ENCODE results near the gene PCCA. TPM values are rescaled to one million over a fixed set of nuclear protein-coding genes. Genes with fewer than 3 reads are reported as not detected.
"Not testable (repeated sequence)": the region's sequence is repeated elsewhere in the genome, so short reads cannot be mapped to it uniquely, and the experiment has no call there.

PCCA gene
- total RNA-seq, 1 experiment from 2014 or later: 39.9 TPM

GRCh38 chr13:100274942-100275506 lies 186.1 kb downstream of the PCCA start:
- POLR2A ChIA-PET: no interaction called here
- Histone ChIP-seq H3K4me3 (ENCODE audit: low read depth, low read length) (no peak overlapping the region), H3K4me1 (0 out of 2 replicates have a peak, but pooled peaks cover 5% of the 10 kb centered on the region), H3K27me3 (replicated peaks; ENCODE audit: control insufficient read depth, insufficient read depth, low read length) (no peaks in the 10 kb centered on the region), H3K36me3 (ENCODE audit: control insufficient read depth, insufficient read depth, low read length) (no peaks in the 10 kb centered on the region), H3K9me3 (no peaks in the 10 kb centered on the region)
- H3K27me3 Mint-ChIP-seq (ENCODE audit: insufficient read depth, unreplicated experiment): no peaks in the 10 kb centered on the region
- no peaks in the 10 kb centered on the region for H3K9me3 Mint-ChIP-seq (ENCODE audit: unreplicated experiment)
- no peaks in the 10 kb centered on the region for H3K36me3 Mint-ChIP-seq (ENCODE audit: insufficient read depth, unreplicated experiment)
- DNase-seq: no peak
- TF ChIP-seq CTCF (IDR thresholded peaks at IDR 0.05; ENCODE audit: insufficient read depth in 1 of 2, low read depth in 1 of 2, low read length in 1 of 2, severe bottlenecking in 1 of 2, unreplicated experiment in 1 of 2): no peak
- H3K27ac Mint-ChIP-seq (ENCODE audit: unreplicated experiment): no peak overlapping the region
- H3K4me3 Mint-ChIP-seq (ENCODE audit: unreplicated experiment): no peak overlapping the region
- CTCF ChIA-PET: no interaction called here
- peaks cover 18% of the 10 kb centered on the region for H3K4me1 Mint-ChIP-seq (ENCODE audit: low read depth, unreplicated experiment)
- intact Hi-C loops (cut with micrococcal nuclease; ENCODE audit: unreplicated experiment): no loop called here
- BruUV-seq (replicated peaks): no TSS peak

GRCh38 chr13:100275746-100276145 lies 186.9 kb downstream of the PCCA start:
- H3K9me3 Mint-ChIP-seq (ENCODE audit: unreplicated experiment): no peaks in the 10 kb centered on the region
- BruUV-seq (replicated peaks): no TSS peak
- CTCF ChIA-PET: no interaction called here

DNA sequence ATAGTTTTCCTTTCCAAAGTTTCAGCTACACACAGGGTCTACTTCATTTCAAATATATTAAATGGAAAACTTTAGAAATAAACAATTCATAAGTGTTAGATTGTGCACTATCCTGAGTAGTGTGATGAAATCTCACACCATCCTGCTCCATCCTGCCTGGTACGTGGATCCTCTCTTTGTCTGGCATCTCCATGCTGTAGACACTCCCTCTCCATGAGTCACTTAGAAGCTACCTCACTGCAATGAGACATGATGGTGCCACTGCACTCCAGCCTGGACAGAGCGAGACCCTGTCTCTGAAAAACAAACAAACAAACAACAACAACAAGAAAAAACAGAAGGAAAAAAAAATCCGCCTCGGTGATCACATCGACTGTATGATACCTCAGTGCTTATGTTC lies 191.8 kb downstream of the PCCA start:
- POLR2A ChIA-PET: no interaction called here
- BruUV-seq (replicated peaks): no TSS peak
- CTCF ChIA-PET: no interaction called here

More at GRCh38 chr13:100275746-100276145, 186.9 kb downstream of the PCCA start:
- peaks cover 18% of the 10 kb centered on the region for H3K4me1 Mint-ChIP-seq (ENCODE audit: low read depth, unreplicated experiment)
- H3K4me3 Mint-ChIP-seq (ENCODE audit: unreplicated experiment): no peak overlapping the region
- Histone ChIP-seq H3K9me3 (no peaks in the 10 kb centered on the region), H3K36me3 (ENCODE audit: control insufficient read depth, insufficient read depth, low read length) (no peaks in the 10 kb centered on the region), H3K4me1 (0 out of 2 replicates have a peak, but pooled peaks cover 5% of the 10 kb centered on the region), H3K27me3 (replicated peaks; ENCODE audit: control insufficient read depth, insufficient read depth, low read length) (no peaks in the 10 kb centered on the region), H3K4me3 (ENCODE audit: low read depth, low read length) (no peak overlapping the region)
- no peaks in the 10 kb centered on the region for H3K27me3 Mint-ChIP-seq (ENCODE audit: insufficient read depth, unreplicated experiment)
- POLR2A ChIA-PET: no interaction called here
- peaks cover 3% of the 10 kb centered on the region for H3K36me3 Mint-ChIP-seq (ENCODE audit: insufficient read depth, unreplicated experiment)
- H3K27ac Mint-ChIP-seq (ENCODE audit: unreplicated experiment): no peak overlapping the region
- DNase-seq: no peak
- TF ChIP-seq CTCF (IDR thresholded peaks at IDR 0.05; ENCODE audit: insufficient read depth in 1 of 2, low read depth in 1 of 2, low read length in 1 of 2, severe bottlenecking in 1 of 2, unreplicated experiment in 1 of 2): no peak
- intact Hi-C loops (cut with micrococcal nuclease; ENCODE audit: unreplicated experiment): no loop called here

GRCh38 chr13:100282306-100282705 lies 193.4 kb downstream of the PCCA start:
- BruUV-seq (replicated peaks); H3K4me3 Mint-ChIP-seq (ENCODE audit: unreplicated experiment); H3K27ac Mint-ChIP-seq (ENCODE audit: unreplicated experiment); POLR2A ChIA-PET; H3K27me3 ChIP-seq (replicated peaks; ENCODE audit: control insufficient read depth, insufficient read depth, low read length); CTCF ChIA-PET; intact Hi-C loops (cut with micrococcal nuclease; ENCODE audit: unreplicated experiment); H3K9me3 Mint-ChIP-seq (ENCODE audit: unreplicated experiment); H3K4me1 Mint-ChIP-seq (ENCODE audit: low read depth, unreplicated experiment); H3K36me3 Mint-ChIP-seq (ENCODE audit: insufficient read depth, unreplicated experiment); H3K9me3 ChIP-seq; H3K36me3 ChIP-seq (ENCODE audit: control insufficient read depth, insufficient read depth, low read length); H3K4me3 ChIP-seq (ENCODE audit: low read depth, low read length); DNase-seq; H3K27me3 Mint-ChIP-seq (ENCODE audit: insufficient read depth, unreplicated experiment); H3K4me1 ChIP-seq: not testable (repeated sequence)

More for the DNA sequence above, 191.8 kb downstream of the PCCA start:
- Mint-ChIP-seq H3K4me1 (ENCODE audit: low read depth, unreplicated experiment) (peaks cover 11% of the 10 kb centered on the region), H3K9me3 (ENCODE audit: unreplicated experiment) (no peaks in the 10 kb centered on the region), H3K4me3 (ENCODE audit: unreplicated experiment) (no peak overlapping the region), H3K27ac (ENCODE audit: unreplicated experiment) (no peak overlapping the region), H3K27me3 (ENCODE audit: insufficient read depth, unreplicated experiment) (no peaks in the 10 kb centered on the region), H3K36me3 (ENCODE audit: insufficient read depth, unreplicated experiment) (peaks cover 6% of the 10 kb centered on the region)
- no peaks in the 10 kb centered on the region for H3K9me3 ChIP-seq
- TF ChIP-seq CTCF (IDR thresholded peaks at IDR 0.05; ENCODE audit: insufficient read depth in 1 of 2, low read depth in 1 of 2, low read length in 1 of 2, severe bottlenecking in 1 of 2, unreplicated experiment in 1 of 2): no peak
- no peaks in the 10 kb centered on the region for H3K27me3 ChIP-seq (replicated peaks; ENCODE audit: control insufficient read depth, insufficient read depth, low read length)
- DNase-seq: no peak
- H3K4me3 ChIP-seq (ENCODE audit: low read depth, low read length): no peak overlapping the region
- no peaks in the 10 kb centered on the region for H3K36me3 ChIP-seq (ENCODE audit: control insufficient read depth, insufficient read depth, low read length)
- intact Hi-C loops (cut with micrococcal nuclease; ENCODE audit: unreplicated experiment): no loop called here
- H3K4me1 ChIP-seq: 0 out of 2 replicates have a peak, but pooled peaks cover 2% of the 10 kb centered on the region
